ENCODE data around the gene TMEM100.

DNA sequence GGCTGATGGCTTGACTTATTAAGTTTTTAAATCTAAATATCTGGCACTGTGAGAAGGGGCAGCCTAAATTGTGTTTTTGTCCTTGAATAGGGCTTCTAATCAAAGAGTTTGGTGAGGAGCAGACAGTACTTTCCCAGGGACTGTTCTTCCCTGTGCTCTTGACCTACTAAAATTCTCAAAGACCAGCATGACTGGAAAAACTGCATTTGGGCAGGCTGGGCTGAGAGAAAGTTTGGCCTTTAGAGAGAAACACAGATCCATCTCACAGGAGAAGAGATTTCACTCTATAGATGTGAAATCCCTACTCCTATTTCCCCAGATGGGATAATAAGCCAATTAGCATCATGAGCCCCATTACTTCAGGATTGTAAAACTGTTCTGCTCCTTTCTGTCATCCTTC, 35.5 kb upstream of the TMEM100 start:
- TF ChIP-seq, protein P1, sequence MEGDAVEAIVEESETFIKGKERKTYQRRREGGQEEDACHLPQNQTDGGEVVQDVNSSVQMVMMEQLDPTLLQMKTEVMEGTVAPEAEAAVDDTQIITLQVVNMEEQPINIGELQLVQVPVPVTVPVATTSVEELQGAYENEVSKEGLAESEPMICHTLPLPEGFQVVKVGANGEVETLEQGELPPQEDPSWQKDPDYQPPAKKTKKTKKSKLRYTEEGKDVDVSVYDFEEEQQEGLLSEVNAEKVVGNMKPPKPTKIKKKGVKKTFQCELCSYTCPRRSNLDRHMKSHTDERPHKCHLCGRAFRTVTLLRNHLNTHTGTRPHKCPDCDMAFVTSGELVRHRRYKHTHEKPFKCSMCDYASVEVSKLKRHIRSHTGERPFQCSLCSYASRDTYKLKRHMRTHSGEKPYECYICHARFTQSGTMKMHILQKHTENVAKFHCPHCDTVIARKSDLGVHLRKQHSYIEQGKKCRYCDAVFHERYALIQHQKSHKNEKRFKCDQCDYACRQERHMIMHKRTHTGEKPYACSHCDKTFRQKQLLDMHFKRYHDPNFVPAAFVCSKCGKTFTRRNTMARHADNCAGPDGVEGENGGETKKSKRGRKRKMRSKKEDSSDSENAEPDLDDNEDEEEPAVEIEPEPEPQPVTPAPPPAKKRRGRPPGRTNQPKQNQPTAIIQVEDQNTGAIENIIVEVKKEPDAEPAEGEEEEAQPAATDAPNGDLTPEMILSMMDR (IDR thresholded peaks at IDR 0.05 in 2 of 3, conservative IDR thresholded peaks at IDR 0.05 in 1 of 3; ENCODE audit: control insufficient read depth in 2 of 3, extremely low read depth in 1 of 3, insufficient read depth in 1 of 3, low read depth in 3 of 3, low read length in 3 of 3) = no peak
- TF ChIP-seq, protein P2, sequence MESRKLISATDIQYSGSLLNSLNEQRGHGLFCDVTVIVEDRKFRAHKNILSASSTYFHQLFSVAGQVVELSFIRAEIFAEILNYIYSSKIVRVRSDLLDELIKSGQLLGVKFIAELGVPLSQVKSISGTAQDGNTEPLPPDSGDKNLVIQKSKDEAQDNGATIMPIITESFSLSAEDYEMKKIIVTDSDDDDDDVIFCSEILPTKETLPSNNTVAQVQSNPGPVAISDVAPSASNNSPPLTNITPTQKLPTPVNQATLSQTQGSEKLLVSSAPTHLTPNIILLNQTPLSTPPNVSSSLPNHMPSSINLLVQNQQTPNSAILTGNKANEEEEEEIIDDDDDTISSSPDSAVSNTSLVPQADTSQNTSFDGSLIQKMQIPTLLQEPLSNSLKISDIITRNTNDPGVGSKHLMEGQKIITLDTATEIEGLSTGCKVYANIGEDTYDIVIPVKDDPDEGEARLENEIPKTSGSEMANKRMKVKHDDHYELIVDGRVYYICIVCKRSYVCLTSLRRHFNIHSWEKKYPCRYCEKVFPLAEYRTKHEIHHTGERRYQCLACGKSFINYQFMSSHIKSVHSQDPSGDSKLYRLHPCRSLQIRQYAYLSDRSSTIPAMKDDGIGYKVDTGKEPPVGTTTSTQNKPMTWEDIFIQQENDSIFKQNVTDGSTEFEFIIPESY (IDR thresholded peaks at IDR 0.05) = no peak
- TF ChIP-seq BRCA1 (IDR thresholded peaks at IDR 0.05; ENCODE audit: low read depth, low read length) (no peak), POLR2AphosphoS2 (IDR thresholded peaks at IDR 0.05; ENCODE audit: low read depth, low read length) (no peak), JUNB (IDR thresholded peaks at IDR 0.05) (no peak), SREBF2 (IDR thresholded peaks at IDR 0.05; ENCODE audit: low read length) (no peak), EP300 (IDR thresholded peaks at IDR 0.05; ENCODE audit: borderline replicate concordance in 1 of 2, control insufficient read depth in 1 of 2, low read depth in 2 of 2, low read length in 2 of 2) (no peak), POLR2AphosphoS5 (IDR thresholded peaks at IDR 0.05; ENCODE audit: low read length) (no peak)
- TF ChIP-seq, protein P3, sequence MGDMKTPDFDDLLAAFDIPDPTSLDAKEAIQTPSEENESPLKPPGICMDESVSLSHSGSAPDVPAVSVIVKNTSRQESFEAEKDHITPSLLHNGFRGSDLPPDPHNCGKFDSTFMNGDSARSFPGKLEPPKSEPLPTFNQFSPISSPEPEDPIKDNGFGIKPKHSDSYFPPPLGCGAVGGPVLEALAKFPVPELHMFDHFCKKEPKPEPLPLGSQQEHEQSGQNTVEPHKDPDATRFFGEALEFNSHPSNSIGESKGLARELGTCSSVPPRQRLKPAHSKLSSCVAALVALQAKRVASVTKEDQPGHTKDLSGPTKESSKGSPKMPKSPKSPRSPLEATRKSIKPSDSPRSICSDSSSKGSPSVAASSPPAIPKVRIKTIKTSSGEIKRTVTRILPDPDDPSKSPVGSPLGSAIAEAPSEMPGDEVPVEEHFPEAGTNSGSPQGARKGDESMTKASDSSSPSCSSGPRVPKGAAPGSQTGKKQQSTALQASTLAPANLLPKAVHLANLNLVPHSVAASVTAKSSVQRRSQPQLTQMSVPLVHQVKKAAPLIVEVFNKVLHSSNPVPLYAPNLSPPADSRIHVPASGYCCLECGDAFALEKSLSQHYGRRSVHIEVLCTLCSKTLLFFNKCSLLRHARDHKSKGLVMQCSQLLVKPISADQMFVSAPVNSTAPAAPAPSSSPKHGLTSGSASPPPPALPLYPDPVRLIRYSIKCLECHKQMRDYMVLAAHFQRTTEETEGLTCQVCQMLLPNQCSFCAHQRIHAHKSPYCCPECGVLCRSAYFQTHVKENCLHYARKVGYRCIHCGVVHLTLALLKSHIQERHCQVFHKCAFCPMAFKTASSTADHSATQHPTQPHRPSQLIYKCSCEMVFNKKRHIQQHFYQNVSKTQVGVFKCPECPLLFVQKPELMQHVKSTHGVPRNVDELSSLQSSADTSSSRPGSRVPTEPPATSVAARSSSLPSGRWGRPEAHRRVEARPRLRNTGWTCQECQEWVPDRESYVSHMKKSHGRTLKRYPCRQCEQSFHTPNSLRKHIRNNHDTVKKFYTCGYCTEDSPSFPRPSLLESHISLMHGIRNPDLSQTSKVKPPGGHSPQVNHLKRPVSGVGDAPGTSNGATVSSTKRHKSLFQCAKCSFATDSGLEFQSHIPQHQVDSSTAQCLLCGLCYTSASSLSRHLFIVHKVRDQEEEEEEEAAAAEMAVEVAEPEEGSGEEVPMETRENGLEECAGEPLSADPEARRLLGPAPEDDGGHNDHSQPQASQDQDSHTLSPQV (IDR thresholded peaks at IDR 0.05) = no peak

Measured in GM12878 (cell line).